ENCODE results near the gene UNC5B. TPM values are rescaled to one million over a fixed set of nuclear protein-coding genes. Genes with fewer than 3 reads are reported as not detected.

Gene UNC5B
- polyA plus RNA-seq, 1 donor (not counting 4 experiments of a cell fraction or from before 2014, with no cell fraction given): 1.1 TPM

- Histone ChIP-seq H3K79me2 (ENCODE audit: control insufficient read depth, insufficient read depth, low read length) (no peaks in the 10 kb centered on the region), H3K4me1 (ENCODE audit: control insufficient read depth, extremely low read depth, insufficient read depth, low read length) (no peaks in the 10 kb centered on the region), H3K9ac (ENCODE audit: control insufficient read depth, extremely low read depth, insufficient read depth, low read length) (no peak overlapping the region), H3K27ac (ENCODE audit: control insufficient read depth, insufficient read depth, low read length) (no peak overlapping the region), H3K9me1 (ENCODE audit: control insufficient read depth, extremely low read depth, insufficient read depth, low read length) (no peaks in the 10 kb centered on the region), H4K20me1 (ENCODE audit: control insufficient read depth, extremely low read depth, insufficient read depth, low read length) (no peaks in the 10 kb centered on the region), H3K4me2 (ENCODE audit: control insufficient read depth, extremely low read depth, insufficient read depth, low read depth, low read length) (no peak overlapping the region), H3K9me3 (ENCODE audit: control insufficient read depth, low read depth, low read length) (peaks cover 4% of the 10 kb centered on the region), H3K4me3 (ENCODE audit: control insufficient read depth in 2 of 3, extremely low read depth in 1 of 3, insufficient read depth in 2 of 3, low read depth in 1 of 3, low read length in 3 of 3) (no peak overlapping the region), H3K27me3 (ENCODE audit: control insufficient read depth, extremely low read depth, insufficient read depth, low read length) (peaks cover 5% of the 10 kb centered on the region), H3K36me3 (ENCODE audit: control insufficient read depth in 2 of 2, extremely low read depth in 1 of 2, insufficient read depth in 2 of 2, low read length in 2 of 2) (no peaks in the 10 kb centered on the region), H2AFZ (ENCODE audit: control insufficient read depth, low read length) (no peak overlapping the region)
- FAIRE-seq (no peak), DNase-seq (ENCODE audit: low read depth, low spot score) (no peak)
- no peak for TF ChIP-seq EZH2 (IDR thresholded peaks at IDR 0.05; ENCODE audit: low read length)
- no peak for TF ChIP-seq CTCF (optimal IDR thresholded peaks at IDR 0.05 in 1 of 3, IDR thresholded peaks at IDR 0.05 in 1 of 3, conservative IDR thresholded peaks at IDR 0.05 in 1 of 3; ENCODE audit: extremely low read depth in 1 of 3, insufficient read depth in 2 of 3, low read length in 3 of 3)
- dilution Hi-C loops (cut with MboI; ENCODE audit: extremely low pct_ligation_motif_present, low sequenced_read_pairs): no loop called here
Measured at GRCh38 chr10:71197955-71198354, 14.4 kb upstream of the UNC5B start.

GRCh38 chr10:71201849-71202248 is 10.5 kb upstream of the UNC5B start:
- dilution Hi-C loops (cut with MboI; ENCODE audit: extremely low pct_ligation_motif_present, low sequenced_read_pairs): no loop called here
- Histone ChIP-seq H4K20me1 (ENCODE audit: control insufficient read depth, extremely low read depth, insufficient read depth, low read length) (no peaks in the 10 kb centered on the region), H3K9ac (ENCODE audit: control insufficient read depth, extremely low read depth, insufficient read depth, low read length) (no peak overlapping the region), H3K4me2 (ENCODE audit: control insufficient read depth, extremely low read depth, insufficient read depth, low read depth, low read length) (no peak overlapping the region), H3K79me2 (ENCODE audit: control insufficient read depth, insufficient read depth, low read length) (no peaks in the 10 kb centered on the region), H3K4me1 (ENCODE audit: control insufficient read depth, extremely low read depth, insufficient read depth, low read length) (no peaks in the 10 kb centered on the region), H3K9me1 (ENCODE audit: control insufficient read depth, extremely low read depth, insufficient read depth, low read length) (no peaks in the 10 kb centered on the region), H3K27ac (ENCODE audit: control insufficient read depth, insufficient read depth, low read length) (no peak overlapping the region), H3K27me3 (ENCODE audit: control insufficient read depth, extremely low read depth, insufficient read depth, low read length) (peaks cover 7% of the 10 kb centered on the region), H2AFZ (ENCODE audit: control insufficient read depth, low read length) (no peak overlapping the region), H3K4me3 (ENCODE audit: control insufficient read depth in 2 of 3, extremely low read depth in 1 of 3, insufficient read depth in 2 of 3, low read depth in 1 of 3, low read length in 3 of 3) (no peak overlapping the region), H3K9me3 (ENCODE audit: control insufficient read depth, low read depth, low read length) (peaks cover 4% of the 10 kb centered on the region), H3K36me3 (ENCODE audit: control insufficient read depth in 2 of 2, extremely low read depth in 1 of 2, insufficient read depth in 2 of 2, low read length in 2 of 2) (no peaks in the 10 kb centered on the region)
- TF ChIP-seq CTCF (optimal IDR thresholded peaks at IDR 0.05 in 1 of 3, IDR thresholded peaks at IDR 0.05 in 1 of 3, conservative IDR thresholded peaks at IDR 0.05 in 1 of 3; ENCODE audit: extremely low read depth in 1 of 3, insufficient read depth in 2 of 3, low read length in 3 of 3) (no peak), EZH2 (IDR thresholded peaks at IDR 0.05; ENCODE audit: low read length) (no peak)
- no peak for DNase-seq (ENCODE audit: low read depth, low spot score)
- no peak for FAIRE-seq
